ENCODE measurements around the gene GLRX3.

The GLRX3 gene

GRCh38 chr10:130203626-130204025, 67.4 kb downstream of the GLRX3 start:
- Histone ChIP-seq H3K27me3 (ENCODE audit: insufficient read depth, low read depth, severe bottlenecking) (no peaks in the 10 kb centered on the region), H3K36me3 (no peaks in the 10 kb centered on the region), H3K4me3 (ENCODE audit: low read depth, low read length) (peak overlapping the region; percentile 4; the same call in 1 of the 2 replicates), H3K9me3 (ENCODE audit: severe bottlenecking) (no peaks in the 10 kb centered on the region), H3K27ac (no peak overlapping the region)
- peak; percentile 30 for DNase-seq
- no peak for TF ChIP-seq CTCF (IDR thresholded peaks at IDR 0.05; ENCODE audit: low read depth, low read length)

- H3K9me3 ChIP-seq (ENCODE audit: severe bottlenecking) = no peaks in the 10 kb centered on the region
- no peaks in the 10 kb centered on the region for H3K36me3 ChIP-seq
- DNase-seq = no peak
- TF ChIP-seq CTCF (IDR thresholded peaks at IDR 0.05; ENCODE audit: low read depth, low read length) = no peak
- H3K27me3 ChIP-seq (ENCODE audit: insufficient read depth, low read depth, severe bottlenecking) = no peaks in the 10 kb centered on the region
- no peak overlapping the region for H3K27ac ChIP-seq
- no peak overlapping the region for H3K4me3 ChIP-seq (ENCODE audit: low read depth, low read length)
These were observed 70.1 kb downstream of the GLRX3 start for GRCh38 chr10:130206216-130206737.

- no peaks in the 10 kb centered on the region for H3K36me3 ChIP-seq
- H3K9me3 ChIP-seq (ENCODE audit: severe bottlenecking) = no peaks in the 10 kb centered on the region
- H3K27ac ChIP-seq = no peak overlapping the region
- no peak for TF ChIP-seq CTCF (IDR thresholded peaks at IDR 0.05; ENCODE audit: low read depth, low read length)
- no peak overlapping the region for H3K4me3 ChIP-seq (ENCODE audit: low read depth, low read length)
- DNase-seq = no peak
- no peaks in the 10 kb centered on the region for H3K27me3 ChIP-seq (ENCODE audit: insufficient read depth, low read depth, severe bottlenecking)
These were observed 71.0 kb downstream of the GLRX3 start for GRCh38 chr10:130207205-130207604.

GRCh38 chr10:130208807-130209206, 72.6 kb downstream of the GLRX3 start:
- Histone ChIP-seq H3K27ac (no peak overlapping the region), H3K4me3 (ENCODE audit: low read depth, low read length) (no peak overlapping the region), H3K27me3 (ENCODE audit: insufficient read depth, low read depth, severe bottlenecking) (no peaks in the 10 kb centered on the region), H3K9me3 (ENCODE audit: severe bottlenecking) (no peaks in the 10 kb centered on the region), H3K36me3 (no peaks in the 10 kb centered on the region)
- DNase-seq = no peak
- no peak for TF ChIP-seq CTCF (IDR thresholded peaks at IDR 0.05; ENCODE audit: low read depth, low read length)

- no peak for TF ChIP-seq CTCF (IDR thresholded peaks at IDR 0.05; ENCODE audit: low read depth, low read length)
- H3K4me3 ChIP-seq (ENCODE audit: low read depth, low read length) = no peak overlapping the region
- DNase-seq = no peak
These were observed 76.6 kb downstream of the GLRX3 start for GRCh38 chr10:130212746-130213145.

More at GRCh38 chr10:130212746-130213145, 76.6 kb downstream of the GLRX3 start:
- H3K27me3 ChIP-seq (ENCODE audit: insufficient read depth, low read depth, severe bottlenecking) = no peaks in the 10 kb centered on the region
- H3K36me3 ChIP-seq = no peaks in the 10 kb centered on the region
- H3K27ac ChIP-seq = no peak overlapping the region
- no peaks in the 10 kb centered on the region for H3K9me3 ChIP-seq (ENCODE audit: severe bottlenecking)
